Measurements from ENCODE around the gene FKBP9. TPM values are rescaled to one million over a fixed set of nuclear protein-coding genes. Genes with fewer than 3 reads are reported as not detected.
"Not testable (repeated sequence)": the region's sequence is repeated elsewhere in the genome, so short reads cannot be mapped to it uniquely, and the experiment has no call there.

The FKBP9 gene
- total RNA-seq, 1 experiment from 2014 or later: 11.1 TPM

DNA sequence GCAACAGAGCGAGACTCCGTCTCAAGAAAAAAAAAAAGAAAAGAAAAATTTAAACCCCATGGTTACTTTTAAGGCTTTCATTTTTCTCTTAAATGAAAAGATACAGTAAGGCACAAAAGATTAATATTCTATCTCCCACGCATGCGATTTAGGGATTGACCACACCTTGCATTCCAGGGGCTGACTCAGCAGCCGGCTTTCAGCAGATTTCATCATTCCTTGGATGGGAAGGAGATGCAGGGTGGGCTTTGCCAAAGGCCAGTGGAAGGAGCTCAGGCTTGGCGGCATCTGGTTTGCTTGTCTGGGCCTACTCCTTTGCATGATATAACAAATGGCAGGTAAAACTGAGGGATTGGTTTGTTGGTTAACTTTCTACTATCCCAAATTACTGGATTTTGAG lies 22.0 kb downstream of the FKBP9 start:
- WGBS (ENCODE audit: extremely low coverage, insufficient read length, low lambda C conversion rate): no CpG with 5 or more reads among the region's 6 CpGs
- not testable (repeated sequence) for H3K36me3 Mint-ChIP-seq (ENCODE audit: insufficient read depth in 1 of 3, low read depth in 3 of 3); H3K18ac ChIP-seq (ENCODE audit: insufficient read length, low read depth, low read length)

DNA sequence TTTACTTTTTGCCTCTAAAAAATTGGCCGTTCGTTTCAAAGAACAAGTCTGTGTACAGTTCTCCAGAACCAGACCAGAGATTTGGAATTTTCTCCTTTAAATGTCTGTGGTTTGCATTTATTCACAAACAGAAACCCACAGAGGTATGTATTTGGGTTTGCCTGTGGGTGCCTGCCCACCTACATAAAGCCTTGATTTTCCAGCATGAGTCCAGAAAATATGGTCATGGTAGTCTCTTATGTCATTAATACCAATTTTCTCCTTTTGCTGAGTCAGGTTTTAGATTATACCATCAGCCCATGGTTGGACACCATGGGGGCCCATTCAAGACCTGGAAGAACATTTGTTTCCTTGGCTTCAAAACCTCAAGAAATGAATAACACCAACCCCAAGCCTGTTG lies 22.7 kb downstream of the FKBP9 start:
- not testable (repeated sequence) for H3K18ac ChIP-seq (ENCODE audit: insufficient read length, low read depth, low read length); H2AFZ ChIP-seq (ENCODE audit: low read length); H3K9ac ChIP-seq (ENCODE audit: extremely low read depth, insufficient read length, low read length); H3K23me2 ChIP-seq (ENCODE audit: insufficient read length, low read depth, low read length, poor library complexity, severe bottlenecking); H3K9me3 ChIP-seq (ENCODE audit: control insufficient read depth, low read depth, low read length); H3K9me3 Mint-ChIP-seq; H3K4me2 ChIP-seq (ENCODE audit: insufficient read depth, insufficient read length, low read length); H3K36me3 Mint-ChIP-seq (ENCODE audit: insufficient read depth in 1 of 3, low read depth in 3 of 3); H3K4me1 Mint-ChIP-seq; H2BK120ac ChIP-seq (ENCODE audit: low read depth, low read length, poor library complexity, severe bottlenecking); H3K27me3 ChIP-seq (ENCODE audit: insufficient read depth, low read length); H3K27me3 Mint-ChIP-seq (ENCODE audit: low read depth); H2BK5ac ChIP-seq (ENCODE audit: insufficient read length, low read length); H2AK5ac ChIP-seq (ENCODE audit: insufficient read length, low read length); H3K23ac ChIP-seq (ENCODE audit: insufficient read length, low read depth, low read length); H3K27ac Mint-ChIP-seq; H2BK20ac ChIP-seq (ENCODE audit: low read depth, low read length, poor library complexity, severe bottlenecking); H4K8ac ChIP-seq (replicated peaks; ENCODE audit: insufficient read length, low read depth, low read length); H2BK12ac ChIP-seq (ENCODE audit: insufficient read length, low read depth, low read length); H3K79me1 ChIP-seq (ENCODE audit: insufficient read depth, low read depth, low read length, poor library complexity, severe bottlenecking); H3K4ac ChIP-seq (ENCODE audit: low read depth, low read length); H3K56ac ChIP-seq (ENCODE audit: insufficient read length, low read depth, low read length); H3K14ac ChIP-seq (ENCODE audit: insufficient read depth, low read length); DNase-seq; H3T11ph ChIP-seq (ENCODE audit: low read length); H3K4me1 ChIP-seq (ENCODE audit: insufficient read depth, low read length); H3K79me2 ChIP-seq (ENCODE audit: insufficient read depth, low read length); H4K91ac ChIP-seq (ENCODE audit: insufficient read length, low read depth, low read length); H2BK15ac ChIP-seq (ENCODE audit: low read depth, low read length); H4K20me1 ChIP-seq (ENCODE audit: control insufficient read depth, insufficient read depth, insufficient read length); H4K5ac ChIP-seq (ENCODE audit: insufficient read length, low read depth, low read length); H3K4me3 Mint-ChIP-seq; H3K27ac ChIP-seq (ENCODE audit: insufficient read length, low read depth, low read length)
- no CpG with 5 or more reads among the region's 2 CpGs for WGBS (ENCODE audit: extremely low coverage, insufficient read length, low lambda C conversion rate)

More for the DNA sequence above, 22.0 kb downstream of the FKBP9 start:
- not testable (repeated sequence) for H2BK120ac ChIP-seq (ENCODE audit: low read depth, low read length, poor library complexity, severe bottlenecking); H3K4me1 Mint-ChIP-seq; H3K14ac ChIP-seq (ENCODE audit: insufficient read depth, low read length); H2AFZ ChIP-seq (ENCODE audit: low read length); H3K4me1 ChIP-seq (ENCODE audit: insufficient read depth, low read length); H3K9me3 Mint-ChIP-seq; H2BK5ac ChIP-seq (ENCODE audit: insufficient read length, low read length); H3K56ac ChIP-seq (ENCODE audit: insufficient read length, low read depth, low read length); H4K5ac ChIP-seq (ENCODE audit: insufficient read length, low read depth, low read length); H4K91ac ChIP-seq (ENCODE audit: insufficient read length, low read depth, low read length); H2BK15ac ChIP-seq (ENCODE audit: low read depth, low read length); H3K79me1 ChIP-seq (ENCODE audit: insufficient read depth, low read depth, low read length, poor library complexity, severe bottlenecking); H4K8ac ChIP-seq (replicated peaks; ENCODE audit: insufficient read length, low read depth, low read length); DNase-seq; H3K4me2 ChIP-seq (ENCODE audit: insufficient read depth, insufficient read length, low read length); H3K9ac ChIP-seq (ENCODE audit: extremely low read depth, insufficient read length, low read length); H3K9me3 ChIP-seq (ENCODE audit: control insufficient read depth, low read depth, low read length); H3K27me3 Mint-ChIP-seq (ENCODE audit: low read depth); H4K20me1 ChIP-seq (ENCODE audit: control insufficient read depth, insufficient read depth, insufficient read length); H3K27ac ChIP-seq (ENCODE audit: insufficient read length, low read depth, low read length); H2BK12ac ChIP-seq (ENCODE audit: insufficient read length, low read depth, low read length); H3K23me2 ChIP-seq (ENCODE audit: insufficient read length, low read depth, low read length, poor library complexity, severe bottlenecking); H3T11ph ChIP-seq (ENCODE audit: low read length); H2AK5ac ChIP-seq (ENCODE audit: insufficient read length, low read length); H3K4me3 Mint-ChIP-seq; H3K23ac ChIP-seq (ENCODE audit: insufficient read length, low read depth, low read length); H3K27ac Mint-ChIP-seq; H2BK20ac ChIP-seq (ENCODE audit: low read depth, low read length, poor library complexity, severe bottlenecking); H3K4ac ChIP-seq (ENCODE audit: low read depth, low read length); H3K79me2 ChIP-seq (ENCODE audit: insufficient read depth, low read length); H3K27me3 ChIP-seq (ENCODE audit: insufficient read depth, low read length)

Measured in H9 (cell line).